GM23248 (cell line): ENCODE data around the gene SLIT3.

Source experiments
- EZH2 ChIP-seq: fragments of 200-600 bp; sonication (generic); IDR thresholded peaks from 2 replicates; pipeline ENCODE4 v1.6.1; 2018; ENCODE audit warnings: antibody characterized with exemption, mild to moderate bottlenecking; ENCODE audit not compliant: insufficient read depth, poor library complexity, severe bottlenecking
- EZH2phosphoT487 ChIP-seq: fragments of 200-600 bp; sonication (generic); IDR thresholded peaks from 2 replicates; pipeline ENCODE4 v1.6.1; 2018; ENCODE audit warnings: antibody characterized with exemption, moderate library complexity, mild to moderate bottlenecking, low read depth; ENCODE audit not compliant: insufficient read depth

DNA sequence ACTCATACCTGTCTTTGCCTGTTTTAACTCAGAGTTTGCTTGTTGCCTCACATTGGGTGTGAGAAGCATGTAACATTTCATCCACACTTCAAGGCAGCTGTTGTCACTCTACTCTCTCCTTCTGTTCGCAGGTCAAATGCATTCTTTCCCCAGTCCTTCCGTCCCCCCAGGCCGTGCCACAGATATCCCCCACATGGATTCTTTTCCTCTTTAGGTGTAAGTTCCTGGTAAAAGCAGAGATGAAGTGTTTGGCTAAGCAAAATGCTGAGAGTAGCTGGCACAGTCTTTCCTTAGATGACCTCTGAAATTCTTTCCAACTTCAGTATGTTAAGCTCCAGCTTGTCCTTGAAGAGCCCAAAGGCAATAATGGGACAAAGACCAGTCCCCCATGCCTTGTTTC, 328.2 kb downstream of the SLIT3 start:
- TF ChIP-seq EZH2phosphoT487 (no peak), EZH2 (no peak)
